D721Med (cell line): ENCODE results near the gene E4F1.
"Not testable (repeated sequence)": the region's sequence is repeated elsewhere in the genome, so short reads cannot be mapped to it uniquely, and the experiment has no call there.

ENCODE experiments used
- DNase-seq: peaks from one replicate; pipeline ENCODE4 v3.0.0; 2011; ENCODE audit warnings: low spot score; ENCODE audit not compliant: insufficient read length
- FAIRE-seq: peaks from 2 replicates; lab custom pipeline; 2011; peaks lifted over from hg19 to GRCh38; lab: Jason Lieb, UNC
- TF ChIP-seq, protein P1 (sequence below): IDR thresholded peaks from 2 replicates; pipeline ENCODE4 v1.5.1; 2012; ENCODE audit warnings: mild to moderate bottlenecking, control low read depth; ENCODE audit not compliant: insufficient read depth; ENCODE audit errors: missing control alignments

E4F1 gene

DNA sequence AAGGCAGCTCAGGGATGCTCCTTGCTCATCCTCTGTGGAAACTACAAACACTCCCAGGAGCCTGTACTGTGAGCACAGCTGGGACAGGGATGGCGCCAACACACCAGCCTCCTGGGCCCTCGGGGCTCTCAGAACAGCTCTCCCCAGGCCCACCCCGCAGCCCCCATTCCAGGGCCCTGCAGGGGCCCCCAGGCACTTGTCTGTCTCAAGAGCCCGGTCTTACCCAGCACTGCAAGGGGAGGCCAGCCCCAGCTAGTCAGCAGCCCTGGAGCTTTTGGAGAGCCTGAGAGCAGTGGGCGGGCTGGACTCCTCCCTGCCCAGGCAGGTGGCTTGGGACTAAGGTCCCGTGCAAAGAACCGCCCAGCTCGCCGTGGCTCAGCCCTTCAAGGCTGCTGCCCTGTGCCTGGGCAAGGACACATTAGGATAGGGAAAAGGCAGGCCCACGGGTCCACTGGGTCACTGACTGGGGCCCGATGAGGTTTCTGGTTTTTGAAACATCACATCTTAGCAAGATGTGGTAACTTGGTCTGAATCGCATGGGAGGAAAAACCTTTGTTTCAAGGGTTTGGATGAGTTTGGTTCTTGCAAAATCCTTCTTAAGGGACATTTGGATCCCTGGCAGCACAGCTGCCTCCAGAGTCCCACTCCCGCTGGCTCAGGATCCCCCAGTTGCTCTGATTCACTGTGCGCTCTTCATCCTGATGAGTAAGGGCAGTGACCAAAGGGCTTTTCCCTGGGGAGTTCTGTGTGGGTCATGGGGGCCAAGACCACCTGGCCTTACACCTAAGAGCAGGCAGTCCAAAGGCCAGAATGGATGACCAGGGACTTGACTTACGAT is 15.7 kb downstream of the E4F1 start:
- TF ChIP-seq, protein P1, sequence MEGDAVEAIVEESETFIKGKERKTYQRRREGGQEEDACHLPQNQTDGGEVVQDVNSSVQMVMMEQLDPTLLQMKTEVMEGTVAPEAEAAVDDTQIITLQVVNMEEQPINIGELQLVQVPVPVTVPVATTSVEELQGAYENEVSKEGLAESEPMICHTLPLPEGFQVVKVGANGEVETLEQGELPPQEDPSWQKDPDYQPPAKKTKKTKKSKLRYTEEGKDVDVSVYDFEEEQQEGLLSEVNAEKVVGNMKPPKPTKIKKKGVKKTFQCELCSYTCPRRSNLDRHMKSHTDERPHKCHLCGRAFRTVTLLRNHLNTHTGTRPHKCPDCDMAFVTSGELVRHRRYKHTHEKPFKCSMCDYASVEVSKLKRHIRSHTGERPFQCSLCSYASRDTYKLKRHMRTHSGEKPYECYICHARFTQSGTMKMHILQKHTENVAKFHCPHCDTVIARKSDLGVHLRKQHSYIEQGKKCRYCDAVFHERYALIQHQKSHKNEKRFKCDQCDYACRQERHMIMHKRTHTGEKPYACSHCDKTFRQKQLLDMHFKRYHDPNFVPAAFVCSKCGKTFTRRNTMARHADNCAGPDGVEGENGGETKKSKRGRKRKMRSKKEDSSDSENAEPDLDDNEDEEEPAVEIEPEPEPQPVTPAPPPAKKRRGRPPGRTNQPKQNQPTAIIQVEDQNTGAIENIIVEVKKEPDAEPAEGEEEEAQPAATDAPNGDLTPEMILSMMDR: no peak
- FAIRE-seq: no peak
- DNase-seq: no peak

DNA sequence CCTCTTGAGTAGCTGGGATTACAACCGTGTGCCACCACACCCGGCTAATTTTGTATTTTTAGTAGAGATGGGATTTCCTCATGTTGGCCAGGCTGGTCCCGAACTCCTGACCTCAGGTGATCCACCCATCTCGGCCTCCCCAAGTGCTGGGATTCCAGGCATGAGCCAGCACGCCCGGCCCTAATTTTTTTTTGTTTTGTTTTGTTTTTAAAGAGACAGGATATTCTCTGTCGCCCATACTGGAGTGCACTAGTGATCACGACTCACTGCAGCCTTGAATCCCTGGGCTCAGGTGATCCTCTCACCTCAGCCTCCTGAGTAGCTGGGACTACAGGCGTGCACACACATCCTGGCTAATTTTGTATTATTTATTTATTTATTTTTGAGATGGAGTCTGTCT is 16.9 kb downstream of the E4F1 start:
- FAIRE-seq, DNase-seq: not testable (repeated sequence)

DNA sequence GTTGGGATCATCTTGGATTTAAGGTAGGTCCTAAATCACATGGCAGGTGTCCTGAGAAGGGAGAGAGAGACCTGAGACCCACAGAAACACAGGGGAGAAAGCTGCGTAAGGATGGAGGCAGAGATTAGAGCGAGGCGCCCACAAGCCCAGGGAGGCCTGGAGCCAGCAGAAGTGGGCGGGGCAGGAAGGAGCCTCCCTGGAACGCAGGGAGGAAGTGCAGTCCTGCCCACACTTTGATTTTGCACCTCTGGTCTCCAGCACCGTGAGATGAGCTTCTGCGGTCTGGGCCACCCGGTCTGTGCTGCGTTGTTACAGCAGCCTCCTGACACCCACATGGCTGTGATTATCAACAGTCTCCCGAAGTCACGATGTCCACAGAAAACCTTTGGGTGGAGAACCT is 19.2 kb downstream of the E4F1 start:
- TF ChIP-seq, protein P1: no peak
- DNase-seq (no peak), FAIRE-seq (no peak)

DNA sequence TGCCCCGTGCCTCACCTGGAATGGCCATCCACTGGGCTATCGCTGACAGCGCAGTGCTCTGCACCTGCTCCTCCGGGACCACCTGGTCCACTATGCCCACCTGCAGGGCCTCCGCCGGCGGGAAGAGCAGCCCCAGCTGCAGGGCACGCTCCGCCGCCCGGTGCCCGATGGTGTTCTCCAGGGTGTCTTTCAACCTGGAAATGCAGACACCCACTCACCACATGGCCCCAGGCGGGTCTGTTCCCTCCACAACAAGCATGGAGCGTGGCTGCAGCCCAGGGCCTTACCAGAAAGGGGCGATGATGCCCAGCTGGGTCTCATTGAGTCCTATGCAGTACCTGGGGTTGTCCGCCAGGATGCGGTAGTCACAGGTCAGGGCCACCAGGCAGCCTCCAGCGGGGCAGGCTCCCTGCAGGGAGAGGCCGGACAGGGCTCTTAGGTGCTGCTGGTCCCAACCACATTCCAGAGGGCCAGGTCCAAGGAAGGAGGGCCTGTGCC is 19.7 kb downstream of the E4F1 start:
- DNase-seq (no peak), FAIRE-seq (no peak)
- TF ChIP-seq, protein P1: no peak

DNA sequence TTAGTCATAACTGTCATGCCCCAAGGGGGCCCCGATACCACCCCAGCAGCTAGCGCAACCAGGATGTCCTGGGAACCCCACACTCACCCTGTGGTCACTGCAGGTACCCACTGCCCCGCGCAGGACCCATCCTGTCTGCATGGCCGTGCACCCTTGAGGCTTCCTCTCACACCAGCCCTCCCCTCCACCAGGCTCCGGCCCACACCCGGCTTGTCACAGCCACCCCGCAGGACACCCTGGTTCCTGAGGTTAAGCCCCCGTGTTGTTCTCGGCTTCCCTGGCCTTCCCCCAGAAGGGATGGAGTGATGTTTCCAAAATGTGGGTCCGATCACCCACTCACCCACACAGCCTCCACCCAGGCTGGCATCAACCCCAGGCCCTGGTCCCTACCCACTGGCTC is 20.4 kb downstream of the E4F1 start:
- TF ChIP-seq, protein P1: no peak
- FAIRE-seq (no peak), DNase-seq (no peak)

DNA sequence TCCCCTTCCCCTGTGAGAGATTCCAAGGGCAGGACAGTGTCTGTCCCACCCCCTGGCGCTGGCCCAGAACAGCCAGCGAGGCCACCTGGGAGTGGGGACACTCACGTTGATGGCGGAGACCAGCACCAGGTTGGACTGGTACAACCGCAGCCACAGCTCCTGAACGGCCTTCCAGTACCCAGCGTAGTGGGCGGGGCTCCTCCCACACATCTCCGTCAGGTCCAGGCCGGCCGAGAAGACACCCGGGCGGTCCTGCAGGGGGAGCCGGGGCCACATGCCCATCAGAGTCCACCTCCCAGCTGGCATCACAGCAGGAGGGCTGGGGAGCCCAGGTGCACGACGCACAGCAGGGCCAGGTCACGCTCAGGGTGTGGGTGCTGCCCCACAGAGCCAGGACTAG is 20.9 kb downstream of the E4F1 start:
- TF ChIP-seq, protein P1: no peak
- no peak for FAIRE-seq
- no peak for DNase-seq

DNA sequence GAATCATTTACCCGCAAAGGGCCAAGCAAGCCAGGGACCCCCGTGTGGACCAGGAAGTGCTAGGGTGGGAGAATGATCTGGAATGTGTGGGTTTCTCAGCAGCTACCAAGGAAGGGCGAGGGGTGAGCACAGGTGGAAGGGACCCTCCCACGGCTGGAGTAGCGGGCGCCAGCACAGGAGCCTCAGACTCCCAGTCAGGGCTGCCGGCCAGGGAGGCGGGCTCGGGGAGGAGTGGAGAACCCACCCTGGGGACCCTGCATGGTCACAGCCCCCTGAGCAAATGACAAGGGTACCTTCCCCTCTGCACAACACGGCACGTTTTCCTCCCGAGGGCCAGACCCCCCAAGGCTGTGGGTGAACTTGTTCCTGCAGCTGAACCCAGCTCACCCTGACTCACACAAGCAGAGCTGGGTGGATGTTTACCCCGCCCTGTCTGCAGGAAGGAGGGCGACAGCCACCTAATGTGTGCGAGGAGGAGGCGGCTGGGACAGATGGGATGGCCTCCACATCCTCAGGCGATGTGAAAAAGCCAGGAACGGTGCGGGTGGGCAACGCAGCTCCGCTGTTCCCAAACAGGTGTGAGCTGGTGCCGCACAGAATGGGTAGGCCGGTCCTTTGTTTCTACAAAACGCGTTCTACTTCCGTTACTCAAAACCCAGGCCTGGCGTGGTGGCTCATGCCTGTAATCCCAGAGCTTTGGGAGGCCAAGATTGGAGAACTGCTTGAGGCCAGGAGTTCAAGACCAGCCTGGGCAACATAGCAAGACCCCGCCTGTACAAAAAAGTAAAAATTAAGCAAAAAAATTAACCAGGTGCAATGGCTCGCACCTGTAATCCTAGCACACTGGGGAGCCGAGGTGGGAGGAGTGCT is 21.8 kb downstream of the E4F1 start:
- FAIRE-seq (no peak), DNase-seq (no peak)
- TF ChIP-seq, protein P1: no peak
